ENCODE results near the gene PAK6. TPM values are rescaled to one million over a fixed set of nuclear protein-coding genes. Genes with fewer than 3 reads are reported as not detected.
A peak's percentile ranks its signal among the peaks of the same experiment; 100 is the strongest.

PAK6 gene
- total RNA-seq, 1 donor: not detected

- TF ChIP-seq, protein P1, sequence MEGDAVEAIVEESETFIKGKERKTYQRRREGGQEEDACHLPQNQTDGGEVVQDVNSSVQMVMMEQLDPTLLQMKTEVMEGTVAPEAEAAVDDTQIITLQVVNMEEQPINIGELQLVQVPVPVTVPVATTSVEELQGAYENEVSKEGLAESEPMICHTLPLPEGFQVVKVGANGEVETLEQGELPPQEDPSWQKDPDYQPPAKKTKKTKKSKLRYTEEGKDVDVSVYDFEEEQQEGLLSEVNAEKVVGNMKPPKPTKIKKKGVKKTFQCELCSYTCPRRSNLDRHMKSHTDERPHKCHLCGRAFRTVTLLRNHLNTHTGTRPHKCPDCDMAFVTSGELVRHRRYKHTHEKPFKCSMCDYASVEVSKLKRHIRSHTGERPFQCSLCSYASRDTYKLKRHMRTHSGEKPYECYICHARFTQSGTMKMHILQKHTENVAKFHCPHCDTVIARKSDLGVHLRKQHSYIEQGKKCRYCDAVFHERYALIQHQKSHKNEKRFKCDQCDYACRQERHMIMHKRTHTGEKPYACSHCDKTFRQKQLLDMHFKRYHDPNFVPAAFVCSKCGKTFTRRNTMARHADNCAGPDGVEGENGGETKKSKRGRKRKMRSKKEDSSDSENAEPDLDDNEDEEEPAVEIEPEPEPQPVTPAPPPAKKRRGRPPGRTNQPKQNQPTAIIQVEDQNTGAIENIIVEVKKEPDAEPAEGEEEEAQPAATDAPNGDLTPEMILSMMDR (IDR thresholded peaks at IDR 0.05; ENCODE audit: extremely low read depth, low read depth, low read length): no peak
- no peak overlapping the region for H3K4me2 ChIP-seq (ENCODE audit: insufficient read depth, low read length)
- H2AFZ ChIP-seq (ENCODE audit: low read length): no peak overlapping the region
- no peaks in the 10 kb centered on the region for H3K79me2 ChIP-seq (ENCODE audit: insufficient read depth, low read length)
- H3K4me1 ChIP-seq (ENCODE audit: insufficient read depth, low read length): no peaks in the 10 kb centered on the region
- H3K36me3 ChIP-seq (ENCODE audit: insufficient read depth, low read length): no peaks in the 10 kb centered on the region
- H4K20me1 ChIP-seq (ENCODE audit: insufficient read depth, low read length): no peaks in the 10 kb centered on the region
- H3K27ac ChIP-seq (ENCODE audit: low read depth, low read length): no peak overlapping the region
- no peak overlapping the region for H3K4me3 ChIP-seq (ENCODE audit: insufficient read depth, low read length)
- H3K27me3 ChIP-seq (ENCODE audit: insufficient read depth, low read length): peaks cover 48% of the 10 kb centered on the region
- peaks cover 4% of the 10 kb centered on the region for H3K9me3 ChIP-seq (ENCODE audit: low read depth, low read length)
- peak; percentile 60 for DNase-seq (ENCODE audit: insufficient read length, low spot score, missing footprints)
These were observed 59.5 kb downstream of the PAK6 start for GRCh38 chr15:40298216-40298935.

- Histone ChIP-seq H2AFZ (ENCODE audit: low read length) (no peak overlapping the region), H3K4me3 (ENCODE audit: insufficient read depth, low read length) (no peak overlapping the region), H3K36me3 (ENCODE audit: insufficient read depth, low read length) (no peaks in the 10 kb centered on the region), H3K4me1 (ENCODE audit: insufficient read depth, low read length) (no peaks in the 10 kb centered on the region), H3K27me3 (ENCODE audit: insufficient read depth, low read length) (peaks cover 43% of the 10 kb centered on the region), H3K27ac (ENCODE audit: low read depth, low read length) (no peak overlapping the region), H3K9me3 (ENCODE audit: low read depth, low read length) (peaks cover 4% of the 10 kb centered on the region), H3K79me2 (ENCODE audit: insufficient read depth, low read length) (no peaks in the 10 kb centered on the region), H3K4me2 (ENCODE audit: insufficient read depth, low read length) (no peak overlapping the region), H4K20me1 (ENCODE audit: insufficient read depth, low read length) (no peaks in the 10 kb centered on the region)
- TF ChIP-seq, protein P1 (IDR thresholded peaks at IDR 0.05; ENCODE audit: extremely low read depth, low read depth, low read length): no peak
- DNase-seq (ENCODE audit: insufficient read length, low spot score, missing footprints): no peak
These were observed 61.5 kb downstream of the PAK6 start for GRCh38 chr15:40300367-40300766.

DNA sequence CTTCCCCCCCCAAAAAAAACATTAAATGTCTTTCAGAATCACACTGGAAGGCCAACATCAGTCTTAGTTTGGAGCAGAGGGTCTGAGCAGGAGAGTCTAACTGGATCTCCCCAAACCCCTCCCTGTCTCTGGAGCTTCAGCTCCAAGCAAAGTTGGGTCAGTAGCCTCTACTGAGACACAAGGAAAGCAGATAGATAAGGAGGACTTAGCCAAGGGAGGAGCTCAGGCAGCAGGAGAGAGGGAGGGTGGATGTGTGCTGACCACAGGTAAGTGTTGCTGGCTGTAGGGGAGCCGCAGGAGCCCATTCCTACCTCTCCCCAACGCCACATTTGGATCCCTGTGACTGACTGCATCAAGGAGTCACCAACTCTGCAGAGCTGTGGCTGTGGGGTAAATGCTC lies 61.9 kb downstream of the PAK6 start:
- Histone ChIP-seq H3K36me3 (ENCODE audit: insufficient read depth, low read length) (no peaks in the 10 kb centered on the region), H3K79me2 (ENCODE audit: insufficient read depth, low read length) (no peaks in the 10 kb centered on the region), H2AFZ (ENCODE audit: low read length) (no peak overlapping the region)

More for the DNA sequence above, 61.9 kb downstream of the PAK6 start:
- H3K27me3 ChIP-seq (ENCODE audit: insufficient read depth, low read length): peaks cover 44% of the 10 kb centered on the region
- peaks cover 4% of the 10 kb centered on the region for H3K9me3 ChIP-seq (ENCODE audit: low read depth, low read length)
- no peak overlapping the region for H3K27ac ChIP-seq (ENCODE audit: low read depth, low read length)
- no peaks in the 10 kb centered on the region for H3K4me1 ChIP-seq (ENCODE audit: insufficient read depth, low read length)
- TF ChIP-seq, protein P1 (IDR thresholded peaks at IDR 0.05; ENCODE audit: extremely low read depth, low read depth, low read length): no peak
- H3K4me2 ChIP-seq (ENCODE audit: insufficient read depth, low read length): no peak overlapping the region
- H3K4me3 ChIP-seq (ENCODE audit: insufficient read depth, low read length): no peak overlapping the region
- no peaks in the 10 kb centered on the region for H4K20me1 ChIP-seq (ENCODE audit: insufficient read depth, low read length)
- DNase-seq (ENCODE audit: insufficient read length, low spot score, missing footprints): peak; percentile 60

Measured in osteoblast (primary cell).